Nephron progenitor cell (in vitro differentiated cells): ENCODE results near the gene KCNE4.

Experiments used
- DNase-seq: peaks from one replicate; pipeline ENCODE4 v3.0.0; 2021
- H3K27ac Mint-ChIP-seq: 2 replicates; pipeline ENCODE4 v1.8.0; 2021; ENCODE audit warnings: mild to moderate bottlenecking, moderate library complexity, mixed read lengths
- H3K27me3 Mint-ChIP-seq: 2 replicates; pipeline ENCODE4 v1.8.0; 2021; ENCODE audit warnings: mild to moderate bottlenecking, low read depth, mixed read lengths; ENCODE audit not compliant: poor library complexity
- H3K36me3 Mint-ChIP-seq: 2 replicates; pipeline ENCODE4 v1.8.0; 2021; ENCODE audit warnings: low read depth, mixed read lengths
- H3K4me1 Mint-ChIP-seq: 2 replicates; pipeline ENCODE4 v1.8.0; 2021; ENCODE audit warnings: mixed read lengths
- H3K4me3 Mint-ChIP-seq: 2 replicates; pipeline ENCODE4 v1.8.0; 2021; ENCODE audit warnings: mild to moderate bottlenecking, moderate library complexity, mixed read lengths
- H3K9me3 Mint-ChIP-seq: 2 replicates; pipeline ENCODE4 v1.8.0; 2021; ENCODE audit warnings: mild to moderate bottlenecking, moderate library complexity, mixed read lengths
- CTCF ChIP-seq: fragments of 200-600 bp; sonication (generic); IDR thresholded peaks from 2 replicates; pipeline ENCODE4 v1.5.0; 2021; ENCODE audit warnings: antibody characterized with exemption

KCNE4 gene

DNA sequence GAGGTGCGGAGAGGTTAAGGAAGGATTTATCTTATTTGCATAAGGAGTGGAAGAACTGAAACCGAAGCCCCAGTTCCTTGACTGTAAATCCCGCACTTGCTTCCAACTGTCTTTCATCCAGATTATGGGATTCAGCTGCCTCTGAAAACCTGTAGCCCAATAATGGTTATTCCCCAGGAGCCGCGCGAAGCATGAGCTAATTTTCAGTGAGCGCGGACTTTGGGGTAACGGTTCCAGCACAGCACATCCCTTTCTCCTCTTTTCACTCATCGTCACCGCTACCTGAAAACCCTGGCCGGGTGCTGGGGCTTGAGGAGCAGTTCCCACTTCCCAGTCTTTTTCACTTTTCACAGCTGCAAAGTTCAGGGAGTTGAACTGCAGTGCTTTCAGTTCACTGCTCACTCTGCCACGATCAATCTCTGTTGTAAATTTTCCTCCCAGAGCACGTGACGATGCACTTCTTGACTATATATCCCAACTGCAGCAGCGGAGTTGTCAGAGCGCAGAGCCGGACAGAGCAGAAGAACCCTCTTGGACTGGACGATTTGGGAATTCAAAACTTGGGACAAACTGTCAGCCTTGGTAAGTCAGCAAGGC is at the start of gene KCNE4:
Gene KCNE4, plus strand, starts transcription at position 498 of the 597 bp plus-strand sequence. CDS start 641 bp downstream, outside the sequence.
- H3K9me3 Mint-ChIP-seq, result no peaks in the 10 kb centered on the region
- peaks cover 11% of the 10 kb centered on the region for H3K27me3 Mint-ChIP-seq
- H3K4me3 Mint-ChIP-seq, result peak within 1 kb of the TSS; percentile 65
- no peak for TF ChIP-seq CTCF
- no peaks in the 10 kb centered on the region for H3K36me3 Mint-ChIP-seq
- DNase-seq, result peak; percentile 20
- H3K27ac Mint-ChIP-seq, result peak within 1 kb of the TSS; percentile 85
- peaks cover 75% of the 10 kb centered on the region for H3K4me1 Mint-ChIP-seq

- Mint-ChIP-seq H3K4me3 (no peak overlapping the region), H3K27me3 (peaks cover 4% of the 10 kb centered on the region), H3K4me1 (peaks cover 9% of the 10 kb centered on the region), H3K36me3 (no peaks in the 10 kb centered on the region), H3K9me3 (peaks cover 3% of the 10 kb centered on the region), H3K27ac (no peak overlapping the region)
- no peak for DNase-seq
- TF ChIP-seq CTCF, result no peak
Measured at GRCh38 chr2:223003191-223003590, 48.8 kb upstream of the KCNE4 start.

GRCh38 chr2:223005496-223005895 is 46.5 kb upstream of the KCNE4 start:
- no peaks in the 10 kb centered on the region for H3K36me3 Mint-ChIP-seq
- H3K4me1 Mint-ChIP-seq, result peaks cover 13% of the 10 kb centered on the region
- no peak for TF ChIP-seq CTCF
- no peak overlapping the region for H3K27ac Mint-ChIP-seq
- peaks cover under 1% of the 10 kb centered on the region for H3K27me3 Mint-ChIP-seq
- H3K4me3 Mint-ChIP-seq, result no peak overlapping the region
- no peak for DNase-seq
- H3K9me3 Mint-ChIP-seq, result no peaks in the 10 kb centered on the region

GRCh38 chr2:223007531-223007930 is 44.5 kb upstream of the KCNE4 start:
- no peak for TF ChIP-seq CTCF
- H3K27ac Mint-ChIP-seq, result no peak overlapping the region
- DNase-seq, result no peak
- no peaks in the 10 kb centered on the region for H3K9me3 Mint-ChIP-seq
- no peaks in the 10 kb centered on the region for H3K27me3 Mint-ChIP-seq
- no peak overlapping the region for H3K4me3 Mint-ChIP-seq
- H3K36me3 Mint-ChIP-seq, result no peaks in the 10 kb centered on the region
- peaks cover 4% of the 10 kb centered on the region for H3K4me1 Mint-ChIP-seq

GRCh38 chr2:223008162-223008561 is 43.8 kb upstream of the KCNE4 start:
- H3K4me3 Mint-ChIP-seq, result no peak overlapping the region
- no peak for DNase-seq
- H3K4me1 Mint-ChIP-seq, result peaks cover 4% of the 10 kb centered on the region
- no peaks in the 10 kb centered on the region for H3K36me3 Mint-ChIP-seq
- no peak for TF ChIP-seq CTCF
- no peak overlapping the region for H3K27ac Mint-ChIP-seq
- no peaks in the 10 kb centered on the region for H3K27me3 Mint-ChIP-seq
- peaks cover 3% of the 10 kb centered on the region for H3K9me3 Mint-ChIP-seq

DNA sequence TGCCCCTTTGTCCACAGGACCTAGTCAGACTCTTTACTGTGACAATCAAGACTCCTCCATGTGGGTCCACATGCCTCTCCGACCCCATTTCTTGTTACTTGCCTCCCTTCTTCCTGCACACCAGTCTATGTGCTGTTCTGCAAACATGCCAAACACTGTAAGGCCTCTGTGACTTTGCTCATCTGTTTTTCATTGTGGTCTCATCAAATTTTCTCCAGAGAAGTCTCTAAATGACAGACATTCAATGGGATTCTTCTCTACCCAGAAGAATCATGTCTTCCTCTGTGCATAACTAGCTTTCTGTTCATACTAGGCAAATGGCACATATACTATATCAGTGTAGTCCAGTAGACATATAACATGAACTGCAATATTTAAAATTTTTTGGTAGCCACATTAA is 43.0 kb upstream of the KCNE4 start:
- no peak for TF ChIP-seq CTCF
- Mint-ChIP-seq H3K27ac (no peak overlapping the region), H3K4me3 (no peak overlapping the region), H3K36me3 (no peaks in the 10 kb centered on the region), H3K27me3 (peaks cover 3% of the 10 kb centered on the region), H3K4me1 (peaks cover 4% of the 10 kb centered on the region), H3K9me3 (peaks cover 6% of the 10 kb centered on the region)
- no peak for DNase-seq
